ENCODE results near the gene ARF3. TPM values are rescaled to one million over a fixed set of nuclear protein-coding genes. Genes with fewer than 3 reads are reported as not detected.

The ARF3 gene
- total and polyA plus RNA-seq, 9 of the 15 experiments (the other 6 are each of a cell fraction or from before 2014, with no cell fraction given) = 5.9 to 170 (median 64.4) TPM

DNA sequence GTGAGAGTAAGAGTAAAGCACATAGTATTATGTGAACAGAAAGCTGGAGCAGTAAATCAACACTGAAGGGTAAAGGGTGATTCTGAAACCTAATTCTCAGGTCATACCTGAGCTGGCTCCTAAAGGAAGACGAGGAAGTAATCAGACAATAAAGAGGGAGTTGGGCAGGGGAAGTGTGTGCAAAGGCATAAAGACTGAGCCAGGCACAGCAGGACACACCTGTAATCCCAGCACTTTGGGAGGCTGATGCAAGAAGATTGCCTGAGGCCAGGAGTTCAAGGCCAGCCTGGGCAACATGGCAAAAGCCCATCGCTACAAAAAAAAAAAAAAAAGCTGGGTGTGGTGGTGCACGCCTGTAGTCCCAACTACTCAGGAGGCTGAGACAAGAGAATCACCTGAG, 9.6 kb downstream of the ARF3 start (continued):
- TF ChIP-seq MYNN (IDR thresholded peaks at IDR 0.05) = no peak
- TF ChIP-seq MYNN (CRISPR knock-in tag; IDR thresholded peaks at IDR 0.05) = no peak
- no peak for TF ChIP-seq EWSR1 (IDR thresholded peaks at IDR 0.05; ENCODE audit: borderline replicate concordance, low read depth, partially characterized antibody)
- TF ChIP-seq ELF1 (tag; IDR thresholded peaks at IDR 0.05) = no peak
- no peak for TF ChIP-seq NELFE (IDR thresholded peaks at IDR 0.05; ENCODE audit: insufficient read depth, insufficient read length)
- no peak for TF ChIP-seq MTA3 (IDR thresholded peaks at IDR 0.05; ENCODE audit: borderline replicate concordance)
- no peak for TF ChIP-seq ZNF121 (CRISPR knock-in tag; conservative IDR thresholded peaks at IDR 0.05)
- no peak for TF ChIP-seq MAFG (tag; conservative IDR thresholded peaks at IDR 0.05)
- TF ChIP-seq MTF1 (CRISPR knock-in tag; IDR thresholded peaks at IDR 0.05; ENCODE audit: borderline replicate concordance) = no peak
- TF ChIP-seq SRF (CRISPR knock-in tag; IDR thresholded peaks at IDR 0.05) = no peak
- no peak for TF ChIP-seq EGR1 (conservative IDR thresholded peaks at IDR 0.05)
- no peak for TF ChIP-seq ZNF449 (CRISPR knock-in tag; IDR thresholded peaks at IDR 0.05)
- no peak for TF ChIP-seq GTF2F1 (IDR thresholded peaks at IDR 0.05; ENCODE audit: low read depth, low read length)

Data from K562 (cell line).